Brain microvascular endothelial cell (primary cell): ENCODE measurements around the gene ITPRID1.

ENCODE experiments used
- DNase-seq: peaks from one replicate; pipeline ENCODE4 v3.0.0-alpha.2; 2020
- H3K27ac ChIP-seq: fragments of 250-450 bp; sonication (Bioruptor Pico); 2 replicates; pipeline ENCODE4 v1.5.1; 2020; ENCODE audit warnings: mild to moderate bottlenecking, moderate library complexity
- H3K27me3 ChIP-seq: fragments of 250-450 bp; sonication (Bioruptor Pico); replicated peaks from 2 replicates; pipeline ENCODE4 v1.5.1; 2020; ENCODE audit warnings: mild to moderate bottlenecking
- H3K36me3 ChIP-seq: fragments of 250-450 bp; sonication (Bioruptor Pico); replicated peaks from 2 replicates; pipeline ENCODE4 v1.5.1; 2020; ENCODE audit warnings: mild to moderate bottlenecking
- H3K4me3 ChIP-seq: 2 replicates; pipeline ENCODE4 v1.5.1; 2011; ENCODE audit warnings: low read depth, mild to moderate bottlenecking, control low read depth, low read length, moderate library complexity
- CTCF ChIP-seq: IDR thresholded peaks from 2 replicates; pipeline ENCODE4 v1.5.1; 2011; ENCODE audit warnings: low read depth, mild to moderate bottlenecking, moderate library complexity, low read length, control low read depth, inconsistent platforms; ENCODE audit errors: missing control alignments
- in situ Hi-C: cut with HindIII; loops from 2 replicates; pipeline ENCODE4 v1.10.0; 2017; ENCODE audit warnings: low sequenced_read_pairs, low pct_ligation_motif_present

Gene ITPRID1

GRCh38 chr7:31495653-31496052 lies 18.2 kb upstream of the ITPRID1 start:
- Histone ChIP-seq H3K36me3 (no peaks in the 10 kb centered on the region), H3K27ac (no peak overlapping the region), H3K27me3 (no peaks in the 10 kb centered on the region), H3K4me3 (no peak overlapping the region)
- TF ChIP-seq CTCF, result no peak
- in situ Hi-C loops, result no loop called here
- DNase-seq, result no peak

GRCh38 chr7:31497516-31497915 lies 16.4 kb upstream of the ITPRID1 start:
- DNase-seq, result no peak
- H3K36me3 ChIP-seq, result no peaks in the 10 kb centered on the region
- in situ Hi-C loops, result no loop called here
- TF ChIP-seq CTCF, result no peak
- no peak overlapping the region for H3K27ac ChIP-seq
- H3K4me3 ChIP-seq, result no peak overlapping the region
- H3K27me3 ChIP-seq, result no peaks in the 10 kb centered on the region

- Histone ChIP-seq H3K27me3 (no peaks in the 10 kb centered on the region), H3K27ac (no peak overlapping the region), H3K4me3 (no peak overlapping the region), H3K36me3 (no peaks in the 10 kb centered on the region)
- TF ChIP-seq CTCF, result no peak
- DNase-seq, result no peak
- in situ Hi-C loops, result no loop called here
Measured at GRCh38 chr7:31500656-31501055, 13.2 kb upstream of the ITPRID1 start.

GRCh38 chr7:31508823-31509222 lies 5.1 kb upstream of the ITPRID1 start:
- no peak for DNase-seq
- no peak overlapping the region for H3K4me3 ChIP-seq
- in situ Hi-C loops, result no loop called here
- H3K27ac ChIP-seq, result no peak overlapping the region
- no peaks in the 10 kb centered on the region for H3K27me3 ChIP-seq
- no peak for TF ChIP-seq CTCF
- H3K36me3 ChIP-seq, result no peaks in the 10 kb centered on the region

GRCh38 chr7:31512166-31512565 lies 1.7 kb upstream of the ITPRID1 start:
- H3K27me3 ChIP-seq, result no peaks in the 10 kb centered on the region
- no peak overlapping the region for H3K27ac ChIP-seq
- DNase-seq, result no peak
- in situ Hi-C loops, result no loop called here
- no peaks in the 10 kb centered on the region for H3K36me3 ChIP-seq
- no peak overlapping the region for H3K4me3 ChIP-seq
- no peak for TF ChIP-seq CTCF

GRCh38 chr7:31516680-31517502 lies 3.0 kb downstream of the ITPRID1 start:
- H3K27me3 ChIP-seq, result no peaks in the 10 kb centered on the region
- no peak overlapping the region for H3K4me3 ChIP-seq
- in situ Hi-C loops, result no loop called here
- no peak overlapping the region for H3K27ac ChIP-seq
- H3K36me3 ChIP-seq, result no peaks in the 10 kb centered on the region
- no peak for DNase-seq
- TF ChIP-seq CTCF, result no peak
